HG03460 (cell line): ENCODE data around the gene KCNA10.

Experiments used
- ATAC-seq: cut with Tn5 transposase; IDR thresholded peaks from one replicate; pipeline ENCODE4 v1.9.1; 2021; ENCODE audit not compliant: unreplicated experiment

Gene KCNA10

DNA sequence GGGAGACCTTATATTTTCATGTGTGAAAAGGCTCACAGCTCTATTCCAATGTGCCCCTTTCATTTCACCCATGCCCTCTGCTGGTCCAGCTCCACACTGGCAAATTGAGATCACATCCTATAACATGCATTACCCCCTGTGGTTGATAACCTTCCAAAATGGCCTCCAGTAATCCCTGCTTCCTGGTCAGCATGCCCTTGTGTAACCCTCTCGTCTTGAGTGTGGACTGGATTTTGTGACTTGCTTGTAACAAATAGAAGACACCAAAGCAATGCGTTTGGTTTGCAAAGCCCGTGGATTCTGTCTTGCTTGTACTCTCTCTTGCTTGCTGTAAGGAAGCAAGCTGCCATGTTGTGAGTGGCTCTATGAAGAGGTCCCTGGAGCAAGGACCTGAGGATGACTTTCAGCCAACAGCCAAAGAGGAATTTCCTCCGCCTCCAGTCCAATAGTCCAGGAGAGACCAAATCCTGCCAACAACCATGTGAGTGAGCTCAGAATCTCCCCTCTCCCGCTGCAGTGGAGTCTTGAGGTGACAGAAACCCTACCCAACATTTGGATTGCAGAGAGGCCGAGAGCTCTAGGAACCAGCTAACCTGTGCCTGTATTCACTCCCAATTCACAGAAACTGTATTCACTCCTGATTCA lies 17.4 kb downstream of the KCNA10 start:
- no peak for ATAC-seq

DNA sequence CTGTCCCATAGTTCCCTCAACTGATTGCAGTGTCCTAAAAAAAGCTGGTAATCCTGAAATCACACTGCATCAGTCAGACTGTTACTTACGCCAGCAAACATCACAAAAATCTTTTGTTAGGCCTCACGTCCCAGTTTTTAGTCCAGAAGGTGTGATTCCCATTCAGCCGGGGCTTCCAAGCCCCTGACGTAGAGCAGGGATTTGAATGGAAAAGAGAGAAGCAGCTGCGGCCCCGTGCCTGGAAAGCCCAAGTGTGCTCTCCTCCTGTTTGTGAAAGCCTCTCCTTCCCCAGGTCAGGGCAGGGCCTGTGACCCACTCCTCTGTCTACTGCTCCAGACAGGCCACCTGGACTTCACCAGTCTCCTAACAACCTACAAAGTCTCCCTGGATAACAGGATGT lies 20.7 kb downstream of the KCNA10 start:
- ATAC-seq, result no peak

DNA sequence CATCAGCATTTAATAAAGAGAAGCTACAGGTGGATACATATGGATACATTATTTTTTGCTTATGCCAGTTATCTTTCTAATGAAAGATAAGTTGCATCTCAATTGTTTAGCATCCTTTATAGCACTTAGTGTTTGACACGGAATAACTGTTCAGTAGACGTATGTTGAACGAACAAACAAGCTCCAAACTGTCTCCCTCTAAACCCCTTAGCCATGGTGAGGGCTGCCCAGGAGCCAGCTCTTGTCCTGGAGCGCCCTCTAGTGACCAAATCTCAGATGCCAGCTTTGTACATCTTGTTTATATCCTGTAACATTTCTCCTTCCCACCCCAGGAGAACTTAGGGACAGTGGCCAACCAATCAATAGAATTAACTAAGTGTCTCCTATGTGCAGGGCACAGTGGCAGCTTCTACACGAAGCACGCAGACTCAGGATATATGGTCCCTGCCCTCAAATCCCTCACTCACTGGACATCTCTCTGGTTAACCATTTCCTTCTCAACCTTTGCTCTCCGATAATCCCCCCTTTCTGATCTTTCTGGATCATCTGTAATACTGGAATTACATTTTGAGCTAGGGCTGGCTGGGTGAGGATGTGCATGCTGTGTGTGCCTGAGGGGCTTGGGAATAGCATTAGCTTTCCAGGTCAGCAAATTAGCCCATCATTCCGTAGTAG lies 22.9 kb downstream of the KCNA10 start:
- no peak for ATAC-seq

DNA sequence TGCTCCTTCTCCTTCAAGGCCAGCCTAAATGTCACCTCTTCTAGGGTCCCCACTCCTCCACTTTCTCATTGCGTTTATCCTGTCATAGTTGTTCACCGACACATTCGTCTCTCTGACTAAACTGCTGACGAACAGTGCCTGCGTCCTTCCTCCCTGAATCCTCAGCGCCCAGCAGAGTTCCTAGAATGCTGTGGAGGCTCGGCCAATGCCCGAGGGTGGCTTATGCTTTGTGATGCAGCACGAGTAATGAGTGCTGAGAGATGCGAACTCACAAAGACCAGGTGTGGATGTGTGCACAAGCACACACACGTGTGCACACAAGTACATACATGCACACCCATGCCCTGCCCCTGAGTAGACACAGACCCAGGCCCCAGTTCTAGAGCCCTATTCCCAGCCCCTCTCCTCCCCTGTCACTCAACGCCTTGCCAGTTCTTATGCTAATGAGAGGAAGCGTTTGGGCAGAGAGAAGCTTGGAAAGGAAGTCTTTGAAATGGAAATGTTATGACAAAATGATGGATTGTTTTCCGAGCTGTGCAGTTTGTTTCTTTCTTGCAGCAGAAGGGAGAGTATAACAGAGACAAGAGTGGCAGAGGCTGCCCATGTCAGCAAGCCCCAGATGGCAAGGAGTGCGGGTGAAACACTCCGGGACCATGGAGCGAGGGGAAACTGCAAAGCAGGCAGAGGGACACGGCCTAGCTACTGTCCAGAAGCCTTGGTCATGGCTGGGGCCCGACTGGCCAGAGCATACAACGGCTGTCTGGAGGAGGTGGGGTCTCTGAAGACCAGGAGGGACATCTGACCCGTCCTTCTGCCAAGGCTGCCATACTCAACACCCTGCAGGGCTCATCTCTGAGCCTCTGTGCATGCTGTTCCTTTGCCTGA lies 24.2 kb downstream of the KCNA10 start:
- no peak for ATAC-seq

DNA sequence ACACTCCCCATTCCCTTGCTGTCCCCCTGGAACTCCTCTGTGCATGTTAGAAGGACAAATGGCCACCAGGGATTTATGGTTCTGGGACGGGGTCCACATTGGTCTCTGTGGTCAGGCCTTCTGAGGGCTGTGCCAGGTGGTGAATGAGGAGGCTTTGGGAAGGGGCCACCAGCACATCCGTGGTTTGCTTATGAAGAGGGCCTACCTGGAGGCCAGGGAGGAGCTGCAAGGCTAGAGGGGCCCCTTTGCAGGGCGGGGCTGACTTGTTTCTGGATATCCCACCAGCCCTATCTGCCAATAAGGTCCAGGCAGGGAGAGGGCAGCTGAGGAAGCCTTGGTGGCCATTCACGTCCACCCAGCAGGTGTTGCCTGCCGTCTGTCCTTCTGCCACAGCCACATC lies 24.9 kb downstream of the KCNA10 start:
- ATAC-seq, result no peak

DNA sequence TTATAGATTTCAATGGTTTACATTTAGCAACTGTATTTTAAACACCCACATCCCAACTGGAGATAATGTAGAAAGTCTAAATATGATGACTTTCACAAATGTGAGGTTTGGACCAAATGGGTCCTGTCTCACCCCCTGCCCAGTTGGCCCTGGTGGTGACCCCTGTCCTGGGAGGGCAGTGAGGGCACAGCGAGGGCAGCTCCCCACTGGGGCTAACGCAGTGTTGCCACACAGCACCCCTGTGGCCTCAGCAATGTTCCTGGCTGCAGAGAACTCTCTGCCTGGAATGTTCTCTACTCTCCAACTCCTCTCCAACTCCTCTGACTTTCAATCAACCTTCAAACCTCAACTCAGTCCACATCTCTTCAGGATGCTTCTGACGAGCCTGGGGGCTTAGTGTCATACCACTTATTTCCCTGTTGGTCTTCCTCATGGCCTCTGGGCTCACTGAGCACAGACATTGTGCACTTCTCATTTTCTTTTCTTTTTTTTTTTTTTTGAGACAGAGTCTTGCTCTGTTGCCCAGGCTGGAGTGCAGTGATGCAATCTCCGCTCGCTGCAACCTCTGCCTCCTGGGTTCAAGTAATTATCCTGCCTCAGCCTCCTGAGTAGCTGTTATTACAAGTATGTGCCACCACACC lies 25.8 kb downstream of the KCNA10 start:
- ATAC-seq, result no peak

DNA sequence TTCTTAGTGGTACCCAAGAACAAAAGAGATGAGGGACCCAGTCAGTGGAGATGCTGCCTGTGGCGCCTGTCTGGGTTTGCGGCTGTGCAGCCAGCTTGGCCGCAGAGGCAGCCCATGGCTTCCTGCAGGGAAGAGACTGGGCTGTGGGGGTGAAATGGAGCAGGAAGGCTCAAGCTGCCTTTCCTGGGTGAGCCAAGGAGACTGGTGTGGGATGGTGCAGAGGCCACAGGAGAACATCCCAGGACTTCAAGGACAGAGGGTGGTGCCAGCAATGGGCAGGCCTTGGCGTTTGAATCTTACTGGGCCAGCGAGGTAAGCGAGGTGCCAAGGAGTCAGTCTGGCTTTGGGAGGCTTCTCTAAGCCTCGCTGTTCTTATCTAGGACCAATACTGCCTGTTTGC lies 26.4 kb downstream of the KCNA10 start:
- no peak for ATAC-seq

DNA sequence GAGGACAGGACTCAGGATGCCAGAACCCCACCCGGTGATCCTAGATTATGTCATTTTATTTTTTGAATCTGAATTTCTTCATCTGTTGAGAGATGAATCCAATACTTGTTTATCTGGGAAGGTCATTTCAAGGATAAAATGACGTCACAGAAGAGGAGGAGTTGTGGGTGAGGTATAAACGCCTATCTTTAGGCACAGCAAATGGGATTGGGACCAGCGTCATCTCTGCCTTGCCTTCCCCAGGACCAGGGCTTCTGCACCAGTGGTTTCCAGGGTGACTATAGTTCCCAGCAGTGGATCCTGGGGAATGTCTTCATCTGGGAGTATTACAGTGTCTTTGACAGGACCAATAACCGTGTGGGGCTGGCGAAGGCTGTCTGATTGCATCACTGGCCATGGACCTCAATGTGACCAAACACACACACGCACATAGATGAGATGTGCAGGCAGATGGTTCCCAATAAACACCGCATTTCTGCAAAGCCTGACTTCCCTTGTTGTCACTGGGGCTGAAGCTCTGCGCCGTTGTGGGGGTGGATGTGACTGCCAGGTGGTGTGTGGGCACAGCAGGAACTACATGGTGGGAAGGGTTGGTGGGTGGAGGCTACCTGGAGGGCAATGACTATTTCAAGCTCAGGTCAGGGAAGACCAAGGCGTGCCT lies 28.1 kb downstream of the KCNA10 start:
- no peak for ATAC-seq

DNA sequence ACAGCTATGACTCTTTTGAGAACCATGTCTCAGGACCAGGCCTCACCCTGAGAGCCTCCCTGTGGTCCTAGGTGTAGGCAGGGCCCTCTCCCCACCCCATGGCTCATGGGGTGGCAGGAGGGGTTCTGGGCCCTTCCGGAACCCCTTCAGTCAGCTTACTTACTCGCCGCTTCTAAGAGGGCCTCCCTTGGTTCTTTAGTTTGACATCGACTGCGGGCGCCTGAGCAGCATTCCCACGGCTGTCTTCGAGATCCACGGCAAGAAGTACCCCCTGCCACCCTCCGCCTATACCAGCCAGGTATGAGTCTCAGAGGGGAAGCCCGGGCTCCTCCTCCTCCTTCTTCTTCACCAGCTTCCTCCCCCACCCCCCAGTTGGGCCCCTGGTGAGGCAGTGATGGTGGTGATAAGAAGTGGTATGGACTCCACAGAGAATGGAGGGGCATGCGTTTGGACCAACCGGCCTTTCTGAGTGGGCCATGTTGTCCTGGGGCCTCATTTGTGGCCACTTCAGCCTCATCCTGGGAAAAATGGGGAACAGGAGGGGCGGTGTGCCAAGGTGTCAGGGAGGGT lies 28.9 kb downstream of the KCNA10 start:
- ATAC-seq, result no peak

DNA sequence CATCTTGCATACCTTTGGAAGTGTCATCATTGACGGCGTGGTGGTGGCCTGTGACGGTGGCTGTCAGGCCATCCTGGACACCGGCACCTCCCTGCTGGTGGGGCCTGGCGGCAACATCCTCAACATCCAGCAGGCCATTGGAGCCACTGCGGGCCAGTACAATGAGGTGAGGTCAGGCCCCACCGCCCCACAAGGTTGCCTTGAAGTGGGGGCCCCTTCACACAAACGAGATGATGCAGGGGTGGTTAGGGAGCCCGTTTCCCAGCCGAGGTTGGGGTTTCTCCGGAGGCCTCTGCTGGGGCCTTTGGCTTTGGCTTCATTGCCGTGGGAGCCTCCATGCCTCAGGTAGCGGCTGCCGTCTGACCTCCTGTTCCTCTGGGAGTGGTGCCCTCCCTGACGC lies 29.6 kb downstream of the KCNA10 start:
- no peak for ATAC-seq

DNA sequence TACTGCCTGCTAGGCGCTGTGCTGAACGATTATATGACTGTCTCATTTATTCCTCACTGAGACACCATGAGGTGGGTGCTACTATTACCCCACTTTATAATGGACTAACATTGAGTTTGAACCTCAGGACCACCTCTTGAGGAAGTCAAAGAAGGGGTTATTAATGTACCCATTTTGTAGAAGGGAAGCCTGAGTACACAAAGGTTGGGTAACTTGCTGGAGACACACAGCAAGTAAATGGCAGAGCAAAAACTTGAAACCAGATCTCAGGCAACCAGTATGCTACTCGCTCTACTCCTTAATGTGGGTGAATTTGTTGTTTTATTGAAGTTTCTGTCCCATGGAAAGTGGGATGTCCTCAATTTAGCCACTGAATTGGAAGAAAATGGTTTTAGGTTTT lies 30.1 kb downstream of the KCNA10 start:
- ATAC-seq, result no peak

DNA sequence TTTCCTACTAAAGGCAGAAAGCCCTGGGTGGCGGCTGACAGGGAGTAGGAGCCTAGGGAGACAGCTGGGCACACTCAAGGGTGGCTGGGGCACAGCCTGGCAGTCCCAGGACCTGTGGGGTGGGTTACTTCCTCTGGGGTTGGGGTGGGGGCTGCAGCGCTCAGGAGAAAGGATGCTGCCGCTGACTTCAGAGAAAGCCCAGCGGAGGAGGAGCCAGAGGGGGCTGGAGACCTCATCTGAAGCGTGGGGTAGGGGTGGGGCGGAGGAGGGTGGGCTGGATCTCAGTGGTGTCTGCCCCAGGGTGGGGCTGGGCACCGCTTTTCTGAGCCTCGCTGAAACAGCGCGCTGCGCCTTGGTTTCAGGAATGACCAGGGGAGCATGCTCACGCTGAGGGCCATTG lies 30.8 kb downstream of the KCNA10 start:
- ATAC-seq, result no peak

DNA sequence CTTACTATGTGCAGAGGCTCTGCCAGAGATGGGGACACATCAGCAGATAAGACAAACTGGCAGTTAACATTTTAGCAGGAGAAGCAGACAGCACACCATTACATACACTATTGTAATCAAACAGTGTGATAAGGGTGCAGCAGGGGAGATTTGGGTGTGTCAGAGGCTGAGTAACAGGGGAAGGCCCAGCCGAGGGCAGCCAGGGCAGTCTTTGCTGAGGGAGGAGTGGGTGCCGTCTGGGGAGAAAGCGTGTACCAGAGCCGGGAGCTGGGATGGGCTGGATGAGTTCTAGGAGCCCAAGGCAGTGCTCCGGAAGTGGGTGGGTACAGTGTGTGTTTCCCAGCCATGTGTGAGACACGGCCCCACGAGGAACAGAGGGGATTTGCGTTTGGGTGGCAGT lies 31.2 kb downstream of the KCNA10 start:
- ATAC-seq, result no peak

DNA sequence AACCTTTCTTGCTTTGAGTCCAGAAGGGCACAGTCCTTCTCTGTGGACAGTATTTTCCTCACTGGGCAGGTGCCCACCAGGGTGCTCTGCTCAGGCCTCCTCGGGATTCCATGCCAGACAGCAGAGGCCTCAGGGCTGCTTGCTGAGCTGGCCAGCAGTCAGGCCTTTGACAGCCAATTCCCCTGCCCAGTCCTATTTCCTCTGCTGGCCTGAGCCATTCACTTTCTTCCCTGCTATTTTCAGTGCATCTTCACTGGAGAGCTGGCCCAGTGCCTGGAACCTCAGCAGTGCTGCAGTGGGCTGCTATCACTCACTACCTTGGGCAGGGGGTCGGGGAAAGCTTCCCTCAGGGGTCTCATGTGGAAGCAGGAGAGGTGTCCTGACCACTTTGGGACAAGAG lies 33.2 kb downstream of the KCNA10 start:
- ATAC-seq, result no peak

DNA sequence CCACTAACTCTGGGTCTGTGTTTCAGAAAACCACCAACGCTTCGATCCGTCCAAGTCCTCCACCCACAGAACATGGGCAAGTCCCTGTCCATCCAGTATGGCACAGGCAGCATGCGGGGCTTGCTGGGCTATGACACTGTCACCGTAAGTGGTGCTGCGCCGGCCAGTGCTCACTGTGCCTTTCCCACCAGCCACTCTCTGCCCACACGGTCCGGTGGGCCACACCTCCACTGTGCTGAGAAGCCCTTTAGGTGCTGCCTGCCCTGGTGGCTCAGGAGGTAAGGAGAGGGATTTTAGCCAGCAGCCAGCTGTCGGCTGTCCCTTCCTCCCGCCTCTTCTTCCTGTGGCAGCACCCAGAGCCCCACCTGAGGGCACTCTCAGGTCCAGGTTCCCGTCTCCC lies 34.2 kb downstream of the KCNA10 start:
- ATAC-seq, result no peak

DNA sequence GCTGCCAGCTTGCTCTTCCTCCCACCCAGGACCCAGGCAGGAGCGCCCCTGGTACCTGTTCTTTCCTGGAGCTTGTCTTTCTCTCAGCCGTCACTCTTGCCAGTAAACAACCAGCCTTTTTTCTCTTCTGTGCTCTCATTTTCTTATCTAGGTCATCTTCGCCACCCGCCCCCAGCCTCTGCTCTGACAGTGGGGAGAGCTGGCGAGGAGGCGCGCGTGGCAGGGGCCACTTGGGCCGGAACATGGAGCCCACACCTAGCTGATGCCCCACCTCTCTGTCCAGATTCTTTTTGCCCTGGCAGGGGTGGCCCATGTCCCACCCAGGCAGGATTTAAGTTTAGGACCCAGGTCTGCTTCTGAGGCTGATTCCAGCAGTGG lies 35.7 kb downstream of the KCNA10 start:
- no peak for ATAC-seq

DNA sequence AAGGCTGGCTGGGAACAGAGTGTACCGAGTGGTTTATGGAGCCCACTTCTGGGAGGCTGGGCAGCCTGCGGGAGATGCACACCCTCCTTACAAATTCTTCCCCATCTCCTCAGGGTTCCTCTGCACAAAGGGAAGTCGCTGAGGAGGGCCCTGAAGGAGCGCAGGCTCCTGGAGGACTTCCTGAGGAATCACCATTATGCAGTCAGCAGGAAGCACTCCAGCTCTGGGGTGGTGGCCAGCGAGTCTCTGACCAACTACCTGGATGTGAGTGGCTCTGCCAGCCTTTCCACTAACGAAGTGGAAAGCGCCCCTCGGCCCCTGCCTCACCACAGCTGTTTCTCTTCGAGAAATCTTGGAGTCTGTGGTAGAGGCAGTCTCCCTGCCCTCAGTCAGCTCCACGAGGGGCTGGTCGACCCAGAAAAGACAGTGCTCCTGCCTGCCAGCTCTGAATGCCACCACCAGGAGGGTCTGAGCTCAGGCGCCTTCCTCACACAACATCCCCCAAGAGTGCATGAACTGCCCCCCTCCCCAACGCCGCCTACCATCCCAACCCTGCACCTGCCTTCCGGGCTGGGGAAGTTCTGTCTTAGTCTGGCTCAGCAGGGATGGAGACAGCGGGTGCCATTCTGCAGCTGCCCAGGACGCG lies 36.2 kb downstream of the KCNA10 start:
- no peak for ATAC-seq

DNA sequence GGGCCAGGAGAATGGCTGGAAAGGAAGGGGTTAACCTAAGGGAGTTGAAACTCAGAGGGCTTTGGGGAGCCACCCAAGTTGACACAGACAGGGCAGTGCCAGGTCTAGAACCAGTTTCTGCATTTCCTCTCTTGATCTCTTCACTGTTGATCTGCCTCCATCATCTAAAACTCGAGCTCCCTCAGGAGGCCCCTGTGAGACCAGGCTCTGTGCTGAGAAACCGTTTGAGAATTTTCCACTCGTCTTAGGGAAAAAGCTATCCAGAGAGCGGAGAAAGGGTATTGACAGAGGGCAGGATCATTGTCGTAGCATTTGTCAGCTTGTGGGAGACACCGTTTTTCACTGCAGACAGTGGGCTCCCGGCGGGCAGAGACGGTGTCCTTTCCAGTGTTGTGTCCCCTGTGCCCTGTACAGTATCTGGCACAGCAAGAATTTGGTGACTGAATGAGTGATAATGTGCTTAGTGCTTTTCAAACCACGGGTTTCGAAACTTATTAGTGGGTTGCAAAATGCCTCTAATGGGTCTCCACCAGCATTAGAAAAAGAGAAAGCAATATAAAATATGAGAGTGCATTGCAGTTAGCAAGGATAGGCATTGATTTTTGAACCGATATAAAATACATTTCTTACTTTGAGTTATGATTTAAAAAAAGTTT lies 36.9 kb downstream of the KCNA10 start:
- no peak for ATAC-seq

DNA sequence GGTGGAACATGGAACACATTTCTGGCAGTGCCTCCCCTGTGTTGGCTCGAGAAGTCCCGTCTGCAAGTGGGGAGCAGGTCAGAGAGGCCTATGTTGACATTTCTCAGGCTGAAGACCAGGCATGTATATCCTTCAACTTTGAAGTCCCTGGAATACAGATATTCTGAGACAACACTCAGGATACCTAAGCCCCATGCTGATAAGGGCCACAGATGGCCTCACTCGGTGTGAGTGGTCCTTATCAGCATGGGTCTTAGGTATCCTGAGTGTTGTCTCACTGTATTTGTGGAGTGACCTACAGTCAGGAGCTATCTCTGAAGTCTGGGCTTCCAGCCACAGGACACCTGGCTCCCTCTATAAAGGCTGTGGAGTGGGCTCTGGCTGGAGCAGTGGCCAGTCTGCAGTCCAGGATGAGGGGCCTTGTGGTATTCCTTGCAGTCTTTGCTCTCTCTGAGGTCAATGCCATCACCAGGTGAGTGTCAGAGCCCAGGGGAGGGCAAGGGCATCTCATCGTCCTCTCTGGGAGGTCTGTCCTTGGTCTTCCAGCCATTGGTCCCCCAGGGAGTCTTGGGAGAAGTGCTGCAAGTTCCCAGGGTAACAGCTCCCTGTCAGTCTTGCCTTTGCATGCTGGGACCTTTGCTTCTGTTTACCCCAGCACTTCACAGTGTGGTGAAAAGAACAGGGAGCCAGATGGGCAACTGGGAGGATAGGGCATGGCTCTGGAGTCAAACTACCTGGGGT lies 38.4 kb downstream of the KCNA10 start:
- ATAC-seq, result no peak
